ENCODE results near the gene CFD. TPM values are rescaled to one million over a fixed set of nuclear protein-coding genes. Genes with fewer than 3 reads are reported as not detected.

Gene CFD
- 1 to 10 TPM in 1 of 2 experiments, under 1 TPM in 1; 0.60 to 1.4 TPM for total RNA-seq

GRCh38 chr19:858868-859843, at the start of gene CFD:
CFD (plus strand) TSS chr19:859664; CDS start chr19:859690, 26 bp downstream.
- H3K4me3 Mint-ChIP-seq, result no peak within 1 kb of the TSS
- H3K27me3 Mint-ChIP-seq, result peaks cover 14% of the 10 kb centered on the region
- ATAC-seq (no peak), DNase-seq (no peak)
- no peaks in the 10 kb centered on the region for H3K36me3 Mint-ChIP-seq (ENCODE audit: low read depth)
- H3K4me1 Mint-ChIP-seq (ENCODE audit: low read depth), result peaks cover 14% of the 10 kb centered on the region
- TF ChIP-seq, protein P1, sequence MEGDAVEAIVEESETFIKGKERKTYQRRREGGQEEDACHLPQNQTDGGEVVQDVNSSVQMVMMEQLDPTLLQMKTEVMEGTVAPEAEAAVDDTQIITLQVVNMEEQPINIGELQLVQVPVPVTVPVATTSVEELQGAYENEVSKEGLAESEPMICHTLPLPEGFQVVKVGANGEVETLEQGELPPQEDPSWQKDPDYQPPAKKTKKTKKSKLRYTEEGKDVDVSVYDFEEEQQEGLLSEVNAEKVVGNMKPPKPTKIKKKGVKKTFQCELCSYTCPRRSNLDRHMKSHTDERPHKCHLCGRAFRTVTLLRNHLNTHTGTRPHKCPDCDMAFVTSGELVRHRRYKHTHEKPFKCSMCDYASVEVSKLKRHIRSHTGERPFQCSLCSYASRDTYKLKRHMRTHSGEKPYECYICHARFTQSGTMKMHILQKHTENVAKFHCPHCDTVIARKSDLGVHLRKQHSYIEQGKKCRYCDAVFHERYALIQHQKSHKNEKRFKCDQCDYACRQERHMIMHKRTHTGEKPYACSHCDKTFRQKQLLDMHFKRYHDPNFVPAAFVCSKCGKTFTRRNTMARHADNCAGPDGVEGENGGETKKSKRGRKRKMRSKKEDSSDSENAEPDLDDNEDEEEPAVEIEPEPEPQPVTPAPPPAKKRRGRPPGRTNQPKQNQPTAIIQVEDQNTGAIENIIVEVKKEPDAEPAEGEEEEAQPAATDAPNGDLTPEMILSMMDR (IDR thresholded peaks at IDR 0.05), result no peak
- POLR2A ChIA-PET, result interaction anchor here (0.9 kb wide), 1 partner anchor 34 kb away, joined by 3 read pairs; the partner anchor contains the start of genes MED16 and RNU6-9
- no peaks in the 10 kb centered on the region for H3K9me3 Mint-ChIP-seq
- no peak within 1 kb of the TSS for H3K27ac Mint-ChIP-seq
- intact Hi-C loops (cut with micrococcal nuclease), result loop anchor here (5.0 kb wide), 1 partner anchor 123 kb away; the partner anchor contains the start of gene WDR18
- CTCF ChIA-PET, result interaction anchor here (0.7 to 1.3 kb wide), 4 partner anchors 9 to 125 kb away, joined by 3 to 4 read pairs (median 4); partner anchors contain the start of gene WDR18

GRCh38 chr19:810077-810855, 49.2 kb upstream of the CFD start:
- no peak overlapping the region for H3K4me3 Mint-ChIP-seq
- ChIA-PET POLR2A (interaction anchor here (0.8 to 6.8 kb wide), 4 partner anchors 9 to 66 kb away, joined by 3 to 99 read pairs (median 4); partner anchors contain the start of gene PTBP1), CTCF (no interaction called here)
- ATAC-seq, result no peak
- intact Hi-C loops (cut with micrococcal nuclease), result no loop called here
- peaks cover 55% of the 10 kb centered on the region for H3K36me3 Mint-ChIP-seq (ENCODE audit: low read depth)
- peaks cover 9% of the 10 kb centered on the region for H3K4me1 Mint-ChIP-seq (ENCODE audit: low read depth)
- no peaks in the 10 kb centered on the region for H3K27me3 Mint-ChIP-seq
- H3K9me3 Mint-ChIP-seq, result no peaks in the 10 kb centered on the region
- H3K27ac Mint-ChIP-seq, result no peak overlapping the region
- no peak for DNase-seq
- TF ChIP-seq, protein P1 (IDR thresholded peaks at IDR 0.05), result no peak

GRCh38 chr19:810883-811489, 48.5 kb upstream of the CFD start:
- H3K27me3 Mint-ChIP-seq, result no peaks in the 10 kb centered on the region
- ChIA-PET POLR2A (interaction anchor here (0.8 to 6.8 kb wide), 2 partner anchors 12 to 65 kb away, joined by 3 to 99 read pairs; partner anchors contain the start of gene PTBP1), CTCF (no interaction called here)
- H3K9me3 Mint-ChIP-seq, result no peaks in the 10 kb centered on the region
- ATAC-seq (no peak), DNase-seq (no peak)
- H3K36me3 Mint-ChIP-seq (ENCODE audit: low read depth), result peaks cover 56% of the 10 kb centered on the region
- H3K4me1 Mint-ChIP-seq (ENCODE audit: low read depth), result peaks cover 9% of the 10 kb centered on the region
- intact Hi-C loops (cut with micrococcal nuclease), result no loop called here
- TF ChIP-seq, protein P1 (IDR thresholded peaks at IDR 0.05), result no peak
- no peak overlapping the region for H3K4me3 Mint-ChIP-seq
- no peak overlapping the region for H3K27ac Mint-ChIP-seq

GRCh38 chr19:811506-812048, 47.9 kb upstream of the CFD start:
- Mint-ChIP-seq H3K36me3 (ENCODE audit: low read depth) (peaks cover 60% of the 10 kb centered on the region), H3K4me1 (ENCODE audit: low read depth) (peaks cover 9% of the 10 kb centered on the region), H3K9me3 (no peaks in the 10 kb centered on the region), H3K27me3 (no peaks in the 10 kb centered on the region), H3K27ac (no peak overlapping the region), H3K4me3 (no peak overlapping the region)
- TF ChIP-seq, protein P1 (IDR thresholded peaks at IDR 0.05), result no peak
- ATAC-seq (no peak), DNase-seq (no peak)
- intact Hi-C loops (cut with micrococcal nuclease), result no loop called here
- POLR2A ChIA-PET, result interaction anchor here (6.8 kb wide), 1 partner anchor 12 kb away, joined by 99 read pairs; the partner anchor contains the start of gene PTBP1
- CTCF ChIA-PET, result no interaction called here

All from activated CD8-positive, alpha-beta T cell treated with anti-CD3 and anti-CD28 coated beads for 36 hours (primary cell).